Spinal cord (tissue), 10 donors: Measurements from ENCODE around the gene ERCC6L2. TPM values are rescaled to one million over a fixed set of nuclear protein-coding genes. Genes with fewer than 3 reads are reported as not detected.

Experiments used
- DNase-seq, 6 donors: peaks; one replicate each; pipeline versions ENCODE4 v3.0.0 to v3.0.0-alpha.2; 2013 to 2015; ENCODE audit warnings: low spot score in 6 of 6, low read depth in 4 of 6
- H3K27ac ChIP-seq: one replicate; pipeline ENCODE4 v1.5.1; 2013; ENCODE audit warnings: low read depth, low read length, control low read depth
- H3K27me3 ChIP-seq: one replicate; pipeline ENCODE4 v1.6.1; 2013; ENCODE audit warnings: low read length; ENCODE audit not compliant: control insufficient read depth, insufficient read depth
- H3K36me3 ChIP-seq: one replicate; pipeline ENCODE4 v1.6.1; 2013; ENCODE audit warnings: low read length; ENCODE audit not compliant: control insufficient read depth, insufficient read depth
- H3K4me1 ChIP-seq: one replicate; pipeline ENCODE4 v1.6.1; 2013; ENCODE audit warnings: low read length; ENCODE audit not compliant: control insufficient read depth, insufficient read depth
- H3K4me3 ChIP-seq: one replicate; pipeline ENCODE4 v1.5.1; 2013; ENCODE audit warnings: low read depth, low read length, control low read depth
- H3K9me3 ChIP-seq: one replicate; pipeline ENCODE4 v1.6.1; 2013; ENCODE audit warnings: low read length; ENCODE audit not compliant: control insufficient read depth, insufficient read depth
- WGBS: methylation state at CpG from one replicate; pipeline ENCODE4 v1.1.5; 2013; ENCODE audit warnings: missing lambda C conversion rate; ENCODE audit not compliant: insufficient coverage; 5-methylcytosine and 5-hydroxymethylcytosine counted together
- polyA plus RNA-seq, 2 donors: library from polyadenylated mRNA; unstranded; fragments of 120-200 nt; gene quantifications; one replicate each; pipeline ENCODE4 v1.2.1, GENCODE V29; 2013; ENCODE audit not compliant: insufficient read length in 2 of 2
- total RNA-seq, 2 donors: library from RNA; depleted of rRNA in 1 of 2; stranded (reverse); fragments of 120-200 nt in 1 of 2; fragments of >200 nt in 1 of 2; gene quantifications; one replicate each; pipeline versions ENCODE4 v1.2.3 to v1.2.4, GENCODE V29; 2013 to 2014
- donor health status: healthy.

The ERCC6L2 gene
- total and polyA plus RNA-seq, 4 donors, result 19.6 to 137 (median 82.3) TPM

DNA sequence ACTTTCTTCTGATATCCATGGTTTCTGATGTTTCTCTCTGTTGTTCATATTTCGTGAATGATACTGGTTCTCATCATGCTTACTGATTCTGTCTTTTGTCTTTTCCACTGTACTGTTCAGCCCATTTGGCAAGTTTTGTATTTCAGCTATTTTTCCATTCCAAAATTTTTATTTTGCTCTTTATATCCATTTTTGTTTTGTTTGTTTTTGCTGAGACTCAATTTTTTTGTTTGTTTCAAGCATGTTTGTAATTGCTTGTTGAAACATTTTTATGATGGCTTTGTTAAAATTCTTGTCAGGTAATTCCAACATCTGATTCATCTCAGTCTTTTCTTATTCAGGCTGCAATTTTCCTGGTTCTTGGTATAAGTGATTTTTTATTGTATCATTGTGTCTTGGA is 64.0 kb downstream of the ERCC6L2 start:
- Histone ChIP-seq H3K4me3 (no peak overlapping the region), H3K4me1 (no peaks in the 10 kb centered on the region), H3K27ac (no peak overlapping the region), H3K36me3 (no peaks in the 10 kb centered on the region), H3K27me3 (no peaks in the 10 kb centered on the region), H3K9me3 (peaks cover 4% of the 10 kb centered on the region)
- WGBS, result 100% methylated on average over 1 of the region's 1 CpG
- no peak for DNase-seq

DNA sequence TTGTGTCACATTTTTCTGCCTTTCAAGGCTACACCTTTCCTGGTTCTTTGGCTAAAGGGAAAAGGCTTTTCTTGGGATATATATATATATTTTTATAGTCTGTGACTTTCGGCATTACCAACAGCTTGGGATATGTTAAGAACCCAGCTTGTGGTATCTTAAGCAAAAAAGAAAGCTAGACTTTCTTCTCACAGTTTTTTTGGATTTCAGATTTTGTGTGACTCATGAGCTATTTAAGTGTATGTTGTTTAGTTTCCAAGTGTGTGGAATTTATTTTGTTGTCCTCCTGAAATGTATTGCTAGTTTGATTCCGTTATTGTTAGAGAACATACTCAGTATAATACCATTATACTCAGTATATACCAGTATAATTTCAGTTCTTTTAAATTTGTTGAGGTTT is 64.8 kb downstream of the ERCC6L2 start:
- no peak overlapping the region for H3K27ac ChIP-seq
- no CpG with 5 or more reads among the region's 2 CpGs for WGBS
- H3K4me3 ChIP-seq, result no peak overlapping the region
- no peaks in the 10 kb centered on the region for H3K36me3 ChIP-seq
- no peaks in the 10 kb centered on the region for H3K4me1 ChIP-seq
- H3K9me3 ChIP-seq, result peaks cover 4% of the 10 kb centered on the region
- no peaks in the 10 kb centered on the region for H3K27me3 ChIP-seq
- no peak for DNase-seq

- no peaks in the 10 kb centered on the region for H3K4me1 ChIP-seq
- no peak overlapping the region for H3K27ac ChIP-seq
- H3K4me3 ChIP-seq, result no peak overlapping the region
- no peak for DNase-seq
- H3K27me3 ChIP-seq, result no peaks in the 10 kb centered on the region
- WGBS, result no CpG with 5 or more reads among the region's 4 CpGs
- peaks cover 4% of the 10 kb centered on the region for H3K36me3 ChIP-seq
- H3K9me3 ChIP-seq, result peaks cover 4% of the 10 kb centered on the region
Measured at GRCh38 chr9:95942016-95942415, 66.5 kb downstream of the ERCC6L2 start.

DNA sequence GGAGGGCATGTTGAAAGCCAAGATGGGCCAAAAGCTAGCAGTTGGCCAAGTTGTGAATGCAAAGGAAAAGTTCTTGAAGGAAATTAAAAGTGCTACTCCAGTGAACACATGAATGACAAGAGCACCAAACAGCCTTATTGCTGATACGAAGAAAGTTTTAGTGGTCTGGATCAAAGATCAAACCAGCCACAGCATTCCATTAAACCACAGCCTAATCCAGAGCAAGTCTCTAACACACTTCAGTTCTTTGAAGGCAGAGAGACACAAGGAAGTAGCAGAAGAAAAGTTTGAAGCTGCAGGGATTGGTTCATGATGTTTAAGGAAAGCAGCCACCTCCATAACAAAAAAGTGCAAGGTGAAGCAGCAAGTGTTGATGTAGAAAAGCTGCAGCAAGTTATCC is 71.6 kb downstream of the ERCC6L2 start:
- Histone ChIP-seq H3K9me3 (peaks cover 6% of the 10 kb centered on the region), H3K27me3 (no peaks in the 10 kb centered on the region), H3K27ac (no peak overlapping the region), H3K4me1 (no peaks in the 10 kb centered on the region), H3K36me3 (peaks cover 10% of the 10 kb centered on the region), H3K4me3 (no peak overlapping the region)
- DNase-seq, result no peak
- no CpG with 5 or more reads among the region's 1 CpG for WGBS

DNA sequence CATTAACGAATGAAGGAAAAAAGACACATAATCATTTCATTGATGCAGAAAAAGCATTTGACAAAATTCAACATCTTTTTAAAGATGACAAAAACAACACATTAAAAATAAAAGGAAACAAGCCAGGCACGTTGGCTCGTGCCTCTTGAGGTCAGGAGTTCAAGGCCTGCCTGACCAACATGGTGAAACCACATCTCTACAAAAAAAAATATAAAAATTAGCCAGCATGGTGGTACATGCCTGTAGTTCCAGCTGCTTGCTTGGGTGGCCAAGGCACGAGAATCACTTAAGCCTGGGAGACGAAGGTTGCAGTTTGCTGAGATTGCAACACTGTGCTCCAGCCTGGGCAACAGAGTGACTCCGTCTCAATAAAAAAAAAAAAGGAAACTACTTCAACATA is 77.0 kb downstream of the ERCC6L2 start:
- H3K4me3 ChIP-seq, result no peak overlapping the region
- no peak overlapping the region for H3K27ac ChIP-seq
- H3K36me3 ChIP-seq, result peaks cover 9% of the 10 kb centered on the region
- H3K4me1 ChIP-seq, result no peaks in the 10 kb centered on the region
- H3K27me3 ChIP-seq, result no peaks in the 10 kb centered on the region
- WGBS, result 85% methylated on average over 4 of the region's 6 CpGs
- peaks cover 1% of the 10 kb centered on the region for H3K9me3 ChIP-seq
- no peak for DNase-seq

GRCh38 chr9:95953986-95954385 is 78.5 kb downstream of the ERCC6L2 start:
- H3K4me1 ChIP-seq, result no peaks in the 10 kb centered on the region
- peaks cover 6% of the 10 kb centered on the region for H3K36me3 ChIP-seq
- H3K9me3 ChIP-seq, result no peaks in the 10 kb centered on the region
- no peak overlapping the region for H3K4me3 ChIP-seq
- DNase-seq, result no peak
- H3K27ac ChIP-seq, result no peak overlapping the region
- WGBS, result no CpG with 5 or more reads among the region's 1 CpG
- H3K27me3 ChIP-seq, result no peaks in the 10 kb centered on the region

DNA sequence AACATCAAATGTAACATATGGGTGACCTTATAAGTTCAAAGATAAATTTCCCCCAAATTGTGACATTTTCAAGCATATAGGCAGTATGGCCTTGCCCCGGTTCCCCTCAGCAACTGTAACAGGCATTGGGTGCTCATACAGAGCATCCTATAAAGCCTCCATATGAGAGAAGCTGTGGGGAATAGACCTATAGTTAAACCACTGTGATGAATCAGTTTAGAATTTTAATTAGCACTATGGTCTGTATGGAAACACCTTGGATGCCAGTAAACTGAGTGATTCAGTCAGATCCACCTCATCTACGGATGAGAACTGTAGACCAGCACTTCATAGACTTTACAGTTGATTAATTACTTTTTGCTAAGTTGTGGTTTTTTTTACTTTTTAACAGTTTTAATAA is 79.4 kb downstream of the ERCC6L2 start:
- Histone ChIP-seq H3K36me3 (peaks cover 6% of the 10 kb centered on the region), H3K27ac (no peak overlapping the region), H3K27me3 (no peaks in the 10 kb centered on the region), H3K4me3 (no peak overlapping the region), H3K9me3 (no peaks in the 10 kb centered on the region), H3K4me1 (no peaks in the 10 kb centered on the region)
- no CpG with 5 or more reads among the region's 2 CpGs for WGBS
- no peak for DNase-seq

DNA sequence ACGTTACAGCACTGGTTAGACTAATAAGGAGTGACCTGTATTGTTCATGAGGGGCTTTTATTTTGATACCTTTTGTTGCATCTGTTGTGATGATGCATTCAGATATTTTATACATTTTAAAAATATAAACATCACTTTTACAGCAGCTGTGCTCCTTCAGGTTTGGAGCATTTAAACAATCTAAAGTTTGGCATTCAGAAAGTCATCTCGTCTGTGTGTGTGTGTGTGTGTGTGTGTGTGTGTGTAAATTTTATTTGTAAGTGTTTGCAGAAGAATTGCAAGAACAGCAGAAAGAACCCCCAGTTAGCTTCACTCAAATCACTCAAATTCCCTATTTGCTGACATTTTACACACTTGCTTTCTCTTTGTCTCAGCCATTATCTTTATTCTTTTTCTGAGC is 87.4 kb downstream of the ERCC6L2 start:
- WGBS, result no CpG with 5 or more reads among the region's 2 CpGs
- no peak overlapping the region for H3K4me3 ChIP-seq
- H3K36me3 ChIP-seq, result no peaks in the 10 kb centered on the region
- no peaks in the 10 kb centered on the region for H3K27me3 ChIP-seq
- DNase-seq, result no peak
- H3K27ac ChIP-seq, result no peak overlapping the region
- H3K4me1 ChIP-seq, result no peaks in the 10 kb centered on the region
- no peaks in the 10 kb centered on the region for H3K9me3 ChIP-seq

- Histone ChIP-seq H3K4me1 (no peaks in the 10 kb centered on the region), H3K27ac (no peak overlapping the region), H3K27me3 (no peaks in the 10 kb centered on the region), H3K4me3 (no peak overlapping the region), H3K9me3 (no peaks in the 10 kb centered on the region), H3K36me3 (no peaks in the 10 kb centered on the region)
- DNase-seq, result no peak
- 80% methylated on average over 1 of the region's 3 CpGs for WGBS
Measured at GRCh38 chr9:95963659-95964058, 88.2 kb downstream of the ERCC6L2 start.

DNA sequence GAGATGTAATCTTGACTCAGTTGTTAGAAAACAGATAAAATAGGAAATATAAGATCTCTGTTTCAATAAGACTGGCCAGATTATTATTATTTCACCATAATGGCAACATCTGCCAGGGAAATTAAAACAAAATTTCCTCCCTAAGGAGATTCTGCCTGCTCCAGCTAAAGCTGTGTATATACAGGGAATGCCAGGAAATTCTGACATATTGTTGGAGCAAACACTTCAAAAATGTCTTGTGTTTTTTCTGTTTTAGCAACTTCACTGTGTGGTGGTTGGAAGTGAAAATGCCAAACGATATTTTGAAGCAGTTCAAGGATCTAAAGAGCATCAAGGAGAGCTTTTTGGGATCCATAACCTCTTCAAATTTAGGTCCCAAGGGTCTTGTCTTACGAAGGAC is 90.8 kb downstream of the ERCC6L2 start:
- no peak overlapping the region for H3K27ac ChIP-seq
- no peaks in the 10 kb centered on the region for H3K27me3 ChIP-seq
- H3K4me3 ChIP-seq, result no peak overlapping the region
- WGBS, result no CpG with 5 or more reads among the region's 2 CpGs
- H3K36me3 ChIP-seq, result no peaks in the 10 kb centered on the region
- no peaks in the 10 kb centered on the region for H3K4me1 ChIP-seq
- peak in 1 of 6 donors; percentile 51 for DNase-seq
- no peaks in the 10 kb centered on the region for H3K9me3 ChIP-seq
